Thoracic aorta (tissue), 2 donors: ENCODE data around the gene MUC20. TPM values are rescaled to one million over a fixed set of nuclear protein-coding genes. Genes with fewer than 3 reads are reported as not detected.

Experiments used
- ATAC-seq: fragments of 150-250 bp; one replicate; pipeline ENCODE4 v1.8.0; 2017; ENCODE audit warnings: low read depth; ENCODE audit not compliant: insufficient number of reproducible peaks, low FRiP score
- DNase-seq: peaks from one replicate; pipeline ENCODE4 v3.0.0-alpha.2; 2020; ENCODE audit warnings: low spot score
- H3K27ac ChIP-seq, 2 donors: fragments of 200-600 bp; sonication (generic); 1 replicate in 1 of 2; 2 replicates in 1 of 2; pipeline ENCODE4 v1.5.1; 2016; ENCODE audit warnings: mild to moderate bottlenecking in 2 of 2, moderate library complexity in 2 of 2
- H3K27me3 ChIP-seq: fragments of 200-600 bp; sonication (generic); replicated peaks from 2 replicates; pipeline ENCODE4 v1.6.0; 2016; ENCODE audit warnings: mild to moderate bottlenecking; ENCODE audit not compliant: insufficient read depth
- H3K36me3 ChIP-seq: fragments of 200-600 bp; sonication (generic); one replicate; pipeline ENCODE4 v1.5.1; 2016
- H3K4me1 ChIP-seq, 2 donors: fragments of 200-600 bp; sonication (generic); 1 replicate in 1 of 2; 2 replicates in 1 of 2; pipeline versions ENCODE4 v1.5.1 to v1.6.0; 2016; ENCODE audit warnings: low read depth in 2 of 2, mild to moderate bottlenecking in 1 of 2; ENCODE audit not compliant: control insufficient read depth in 1 of 2
- H3K4me3 ChIP-seq: fragments of 200-600 bp; sonication (generic); 2 replicates; pipeline ENCODE4 v1.5.1; 2016; ENCODE audit warnings: mild to moderate bottlenecking
- H3K9me3 ChIP-seq: fragments of 200-600 bp; sonication (generic); 2 replicates; pipeline ENCODE4 v1.5.1; 2016
- total RNA-seq, 2 donors: library from RNA; depleted of rRNA; stranded (reverse); fragments of >200 nt; gene quantifications; one replicate each; pipeline versions ENCODE4 v1.1.0 to v1.2.3, GENCODE V29; 2016
- TF ChIP-seq, protein P1 (sequence below): fragments of 200-600 bp; sonication (generic); IDR thresholded peaks from one replicate; pipeline ENCODE4 v1.5.1; 2019; ENCODE audit warnings: antibody characterized with exemption

Gene MUC20
- total RNA-seq, 2 donors from 2014 or later = 3.4 to 6.8 TPM

DNA sequence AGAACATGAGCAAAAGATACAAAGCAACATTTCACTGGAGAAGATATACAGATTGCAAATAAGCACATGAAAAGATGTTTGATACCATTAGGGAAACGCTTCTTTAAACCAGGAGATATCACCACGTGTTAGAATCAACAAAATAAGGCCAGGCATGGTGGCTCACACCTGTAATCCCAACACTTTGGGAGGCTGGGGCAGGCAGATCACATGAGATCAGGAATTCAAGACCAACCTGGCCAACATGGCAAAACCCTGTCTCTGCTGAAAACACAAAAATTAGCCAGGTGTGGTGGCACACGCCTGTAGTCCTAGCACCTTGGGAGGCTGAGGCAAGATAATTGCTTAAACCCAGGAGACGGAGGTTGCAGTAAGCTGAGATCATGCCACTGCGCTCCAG is 20.5 kb upstream of the MUC20 start:
- no peak for ATAC-seq
- no peak overlapping the region for H3K27ac ChIP-seq
- H3K36me3 ChIP-seq = peaks cover 16% of the 10 kb centered on the region
- no peaks in the 10 kb centered on the region for H3K9me3 ChIP-seq
- H3K4me1 ChIP-seq = no peaks in the 10 kb centered on the region
- DNase-seq = no peak
- TF ChIP-seq, protein P1, sequence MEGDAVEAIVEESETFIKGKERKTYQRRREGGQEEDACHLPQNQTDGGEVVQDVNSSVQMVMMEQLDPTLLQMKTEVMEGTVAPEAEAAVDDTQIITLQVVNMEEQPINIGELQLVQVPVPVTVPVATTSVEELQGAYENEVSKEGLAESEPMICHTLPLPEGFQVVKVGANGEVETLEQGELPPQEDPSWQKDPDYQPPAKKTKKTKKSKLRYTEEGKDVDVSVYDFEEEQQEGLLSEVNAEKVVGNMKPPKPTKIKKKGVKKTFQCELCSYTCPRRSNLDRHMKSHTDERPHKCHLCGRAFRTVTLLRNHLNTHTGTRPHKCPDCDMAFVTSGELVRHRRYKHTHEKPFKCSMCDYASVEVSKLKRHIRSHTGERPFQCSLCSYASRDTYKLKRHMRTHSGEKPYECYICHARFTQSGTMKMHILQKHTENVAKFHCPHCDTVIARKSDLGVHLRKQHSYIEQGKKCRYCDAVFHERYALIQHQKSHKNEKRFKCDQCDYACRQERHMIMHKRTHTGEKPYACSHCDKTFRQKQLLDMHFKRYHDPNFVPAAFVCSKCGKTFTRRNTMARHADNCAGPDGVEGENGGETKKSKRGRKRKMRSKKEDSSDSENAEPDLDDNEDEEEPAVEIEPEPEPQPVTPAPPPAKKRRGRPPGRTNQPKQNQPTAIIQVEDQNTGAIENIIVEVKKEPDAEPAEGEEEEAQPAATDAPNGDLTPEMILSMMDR = no peak
- H3K27me3 ChIP-seq = no peaks in the 10 kb centered on the region
- H3K4me3 ChIP-seq = no peak overlapping the region

DNA sequence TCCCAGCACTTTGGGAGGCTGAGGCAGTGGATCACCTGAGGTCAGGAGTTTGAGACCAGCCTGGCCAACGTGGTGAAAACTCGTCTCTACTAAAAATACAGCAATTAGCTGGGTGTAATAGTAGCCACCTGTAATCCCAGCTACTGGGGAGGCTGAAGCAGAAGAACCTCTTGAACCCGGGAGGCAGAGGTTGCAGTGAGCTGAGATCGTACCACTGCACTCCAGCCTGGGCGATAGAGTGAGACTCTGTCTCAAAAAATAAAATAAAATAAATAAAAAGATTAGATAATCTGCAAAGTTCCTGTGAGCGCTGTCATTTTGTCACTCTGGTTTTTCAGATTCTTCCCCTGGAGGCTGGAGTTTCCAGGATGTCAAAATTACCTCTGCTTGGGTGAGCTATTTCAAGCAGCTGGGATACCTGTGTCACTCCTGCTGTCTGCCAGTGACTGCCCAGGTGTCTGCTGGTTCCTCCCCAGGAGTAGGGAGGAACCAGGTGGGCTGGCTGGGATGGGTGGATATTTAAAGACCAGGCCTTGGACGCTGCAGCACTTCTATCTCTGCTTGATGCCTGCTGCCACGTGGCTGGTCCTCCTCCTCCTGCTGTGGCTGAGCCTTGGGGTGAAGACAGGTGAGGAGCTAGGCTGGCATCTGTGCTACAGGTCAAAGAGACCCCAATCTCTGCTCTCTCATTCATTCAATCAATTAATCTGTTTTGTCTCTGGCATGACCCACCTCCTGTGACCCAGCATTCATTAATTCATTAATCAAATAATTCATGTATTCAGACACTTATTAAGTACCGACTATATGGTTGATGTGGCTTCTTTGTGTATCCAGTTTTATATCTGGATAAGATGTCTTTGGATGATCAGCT is 19.5 kb upstream of the MUC20 start:
- Histone ChIP-seq H3K4me3 (no peak overlapping the region), H3K9me3 (no peaks in the 10 kb centered on the region), H3K27me3 (no peaks in the 10 kb centered on the region), H3K36me3 (peaks cover 16% of the 10 kb centered on the region), H3K27ac (no peak overlapping the region), H3K4me1 (no peaks in the 10 kb centered on the region)
- no peak for DNase-seq
- ATAC-seq = no peak
- TF ChIP-seq, protein P1 = no peak

DNA sequence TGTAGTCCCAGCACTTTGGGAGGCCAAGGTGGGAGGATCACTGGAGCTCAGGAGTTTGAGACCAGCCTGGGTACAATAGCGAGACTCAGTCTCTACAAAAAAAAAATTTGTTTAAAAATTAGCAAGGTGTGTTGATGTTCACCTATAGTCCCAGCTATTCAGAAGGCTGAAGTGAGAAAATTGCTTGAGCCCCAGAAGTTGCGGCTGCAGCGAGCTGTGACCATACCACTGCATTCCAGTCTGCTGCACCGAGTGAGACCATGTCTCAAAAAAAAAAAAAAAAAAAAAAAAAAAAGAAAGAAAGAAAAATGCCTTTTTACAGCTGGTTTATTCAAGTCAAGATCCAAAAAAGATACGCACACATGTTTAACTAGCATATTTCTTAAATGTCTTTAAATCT is 17.0 kb upstream of the MUC20 start:
- TF ChIP-seq, protein P1 = no peak
- H3K9me3 ChIP-seq = no peaks in the 10 kb centered on the region
- no peak for ATAC-seq
- H3K36me3 ChIP-seq = peaks cover 11% of the 10 kb centered on the region
- H3K27me3 ChIP-seq = no peaks in the 10 kb centered on the region
- DNase-seq = no peak
- H3K4me1 ChIP-seq = no peaks in the 10 kb centered on the region
- no peak overlapping the region for H3K4me3 ChIP-seq
- no peak overlapping the region for H3K27ac ChIP-seq

DNA sequence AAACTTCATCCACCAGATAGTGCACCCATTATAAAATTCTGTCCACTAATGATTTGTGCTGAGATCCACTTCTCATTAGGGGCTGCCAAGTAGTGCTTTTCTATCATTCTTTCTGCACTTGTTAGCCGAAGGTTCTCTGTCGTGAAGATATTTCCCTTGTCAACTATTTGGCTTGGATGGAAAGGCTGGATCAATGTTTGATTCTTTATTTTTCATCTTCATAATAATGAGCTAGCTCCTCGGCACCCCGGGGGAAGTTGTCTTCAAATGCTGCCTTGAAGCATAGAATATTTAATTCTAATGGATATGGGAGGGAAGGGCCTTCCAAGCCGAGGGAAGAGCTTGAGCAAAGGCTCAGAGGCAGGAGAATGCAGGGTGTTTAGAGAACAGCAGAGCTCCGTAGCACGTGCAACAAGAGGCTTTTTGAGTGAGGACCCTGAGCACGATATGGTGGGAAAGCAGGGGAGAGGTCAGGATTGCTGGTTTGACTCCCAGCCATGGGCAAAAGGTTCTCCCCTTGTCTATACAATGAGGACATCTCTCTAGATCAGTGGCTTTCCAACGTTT is 16.3 kb upstream of the MUC20 start:
- Histone ChIP-seq H3K27me3 (no peaks in the 10 kb centered on the region), H3K9me3 (no peaks in the 10 kb centered on the region), H3K27ac (no peak overlapping the region), H3K36me3 (peaks cover 18% of the 10 kb centered on the region), H3K4me1 (no peaks in the 10 kb centered on the region), H3K4me3 (no peak overlapping the region)
- no peak for ATAC-seq
- TF ChIP-seq, protein P1 = no peak
- no peak for DNase-seq

DNA sequence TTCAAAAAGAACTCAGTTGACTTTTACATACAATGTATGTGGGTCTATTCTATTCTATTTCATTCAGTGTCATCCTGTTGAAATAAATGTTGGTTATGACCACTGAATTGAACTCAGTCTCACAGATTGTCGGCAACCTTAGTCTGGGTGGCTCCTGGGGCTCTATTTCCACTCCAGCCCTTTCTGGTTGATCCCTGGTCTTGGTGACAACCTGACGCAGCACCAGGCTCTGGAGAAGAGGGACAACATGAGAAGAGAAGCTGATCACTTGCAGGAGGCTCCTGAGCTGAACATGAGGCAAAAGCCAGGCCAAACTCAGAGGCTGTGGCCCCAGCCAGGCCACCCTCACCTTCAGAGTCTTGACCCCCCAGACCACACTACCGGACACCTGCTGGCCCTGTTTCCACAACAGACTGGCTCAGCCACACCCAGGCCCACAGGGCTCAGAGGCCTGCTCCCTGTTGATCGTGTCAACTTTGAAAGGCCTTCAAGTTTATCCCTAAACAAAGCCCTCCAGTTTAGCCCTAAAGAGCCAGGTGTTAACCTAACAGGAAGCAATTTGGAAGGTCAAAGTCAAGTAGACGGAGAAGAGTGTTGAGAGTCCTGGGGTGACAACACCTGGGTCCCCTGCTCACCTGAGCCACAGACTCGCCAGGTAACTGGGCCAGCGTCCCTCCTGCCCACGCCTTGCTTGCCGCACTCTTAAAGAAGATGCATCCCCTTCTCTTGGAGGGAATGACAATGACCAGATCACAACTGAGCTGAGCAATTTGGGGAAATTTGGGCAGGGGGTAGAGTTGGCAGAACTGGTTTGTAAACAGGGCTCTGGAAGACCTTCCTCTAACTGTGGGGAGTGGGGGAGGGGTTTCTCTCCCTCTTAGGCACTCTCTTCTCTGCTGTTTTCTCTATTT is 15.4 kb upstream of the MUC20 start:
- TF ChIP-seq, protein P1 = no peak
- ATAC-seq = no peak
- no peaks in the 10 kb centered on the region for H3K4me1 ChIP-seq
- H3K36me3 ChIP-seq = peaks cover 24% of the 10 kb centered on the region
- no peak overlapping the region for H3K27ac ChIP-seq
- H3K27me3 ChIP-seq = no peaks in the 10 kb centered on the region
- H3K9me3 ChIP-seq = no peaks in the 10 kb centered on the region
- H3K4me3 ChIP-seq = no peak overlapping the region
- no peak for DNase-seq
